Upper lobe of right lung (tissue), 1 donor: ENCODE results near the gene KLHL11. TPM values are rescaled to one million over a fixed set of nuclear protein-coding genes. Genes with fewer than 3 reads are reported as not detected.
A peak's percentile ranks its signal among the peaks of the same experiment; 100 is the strongest.

Experiments used
- ATAC-seq: fragments of 200-7000 bp; cut with Tn5 transposase; one replicate; pipeline ENCODE4 v1.9.1; 2020; ENCODE audit warnings: mild to moderate bottlenecking, moderate library complexity
- DNase-seq: peaks from one replicate; pipeline ENCODE4 v3.0.0-alpha.2; 2020
- H3K27ac ChIP-seq: fragments of 200-600 bp; one replicate; pipeline ENCODE4 v1.8.0; 2022
- H3K27me3 ChIP-seq: fragments of 200-600 bp; one replicate; pipeline ENCODE4 v1.8.0; 2022; ENCODE audit warnings: mild to moderate bottlenecking
- H3K36me3 ChIP-seq: fragments of 200-600 bp; one replicate; pipeline ENCODE4 v1.8.0; 2022
- H3K4me1 ChIP-seq: fragments of 200-600 bp; one replicate; pipeline ENCODE4 v1.8.0; 2022
- H3K4me3 ChIP-seq: fragments of 200-600 bp; one replicate; pipeline ENCODE4 v1.8.0; 2022; ENCODE audit warnings: mild to moderate bottlenecking
- H3K9me3 ChIP-seq: fragments of 200-600 bp; one replicate; pipeline ENCODE4 v1.8.0; 2022
- intact Hi-C: fragments of 100-400 bp; cut with DNase I; formaldehyde crosslinking; loops from one replicate; pipeline ENCODE4 v1.11.0; 2022
- total RNA-seq: library from RNA; stranded (reverse); fragmentation: NEBNext Ultra II Directional; extraction: Animal tissue kit (Norgen Biotek cat#: 25700); gene quantifications from one replicate; pipeline ENCODE4 v1.2.1, GENCODE V29; 2021
- TF ChIP-seq, protein P1 (sequence below): fragments of 200-600 bp; IDR thresholded peaks from one replicate; pipeline ENCODE4 v1.8.0; 2022; ENCODE audit warnings: antibody characterized with exemption
- donor health status: DM: no; HTN: yes; CAD: no; lungs with severe emphysema.

The KLHL11 gene
- total RNA-seq, 1 donor from 2014 or later, result 12.6 TPM

DNA sequence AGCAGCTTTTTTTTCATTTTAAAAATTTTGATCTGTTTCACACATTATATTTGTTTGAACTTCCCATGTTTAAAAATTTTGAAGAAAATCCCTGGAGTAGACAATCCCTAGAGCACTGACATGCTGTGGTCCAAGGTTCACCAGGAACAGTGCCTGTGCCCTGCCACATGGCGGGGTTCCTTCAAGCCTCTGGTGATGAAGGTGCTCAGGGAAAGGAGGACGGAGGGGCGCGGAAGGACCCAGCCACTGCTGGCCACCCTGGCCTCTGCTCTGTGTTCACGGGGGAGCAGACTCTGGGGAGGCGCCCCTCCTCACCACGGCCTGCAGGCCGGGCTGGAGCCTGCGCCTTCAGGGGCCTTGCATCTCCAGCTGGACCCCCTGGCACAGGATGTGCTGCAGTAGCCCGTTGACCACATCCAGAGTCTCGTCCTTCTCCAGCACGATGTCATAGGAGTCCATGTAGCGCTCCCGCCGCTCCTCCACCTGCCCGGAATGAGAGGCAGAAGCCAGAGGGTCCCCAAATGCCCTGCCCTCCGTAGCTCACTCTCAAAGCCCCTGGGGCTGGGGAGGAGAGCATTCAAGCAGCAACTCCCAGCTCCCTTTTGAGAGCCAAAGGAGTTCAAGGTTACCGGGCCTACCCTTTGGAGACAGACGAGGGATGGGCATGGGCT is 39.9 kb downstream of the KLHL11 start:
- no peak overlapping the region for H3K27ac ChIP-seq
- H3K27me3 ChIP-seq, result no peaks in the 10 kb centered on the region
- no peaks in the 10 kb centered on the region for H3K4me1 ChIP-seq
- DNase-seq (peak; percentile 45), ATAC-seq (no peak)
- intact Hi-C loops, result no loop called here
- peaks cover 38% of the 10 kb centered on the region for H3K36me3 ChIP-seq
- TF ChIP-seq, protein P1, sequence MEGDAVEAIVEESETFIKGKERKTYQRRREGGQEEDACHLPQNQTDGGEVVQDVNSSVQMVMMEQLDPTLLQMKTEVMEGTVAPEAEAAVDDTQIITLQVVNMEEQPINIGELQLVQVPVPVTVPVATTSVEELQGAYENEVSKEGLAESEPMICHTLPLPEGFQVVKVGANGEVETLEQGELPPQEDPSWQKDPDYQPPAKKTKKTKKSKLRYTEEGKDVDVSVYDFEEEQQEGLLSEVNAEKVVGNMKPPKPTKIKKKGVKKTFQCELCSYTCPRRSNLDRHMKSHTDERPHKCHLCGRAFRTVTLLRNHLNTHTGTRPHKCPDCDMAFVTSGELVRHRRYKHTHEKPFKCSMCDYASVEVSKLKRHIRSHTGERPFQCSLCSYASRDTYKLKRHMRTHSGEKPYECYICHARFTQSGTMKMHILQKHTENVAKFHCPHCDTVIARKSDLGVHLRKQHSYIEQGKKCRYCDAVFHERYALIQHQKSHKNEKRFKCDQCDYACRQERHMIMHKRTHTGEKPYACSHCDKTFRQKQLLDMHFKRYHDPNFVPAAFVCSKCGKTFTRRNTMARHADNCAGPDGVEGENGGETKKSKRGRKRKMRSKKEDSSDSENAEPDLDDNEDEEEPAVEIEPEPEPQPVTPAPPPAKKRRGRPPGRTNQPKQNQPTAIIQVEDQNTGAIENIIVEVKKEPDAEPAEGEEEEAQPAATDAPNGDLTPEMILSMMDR, result no peak
- no peak overlapping the region for H3K4me3 ChIP-seq
- no peaks in the 10 kb centered on the region for H3K9me3 ChIP-seq

DNA sequence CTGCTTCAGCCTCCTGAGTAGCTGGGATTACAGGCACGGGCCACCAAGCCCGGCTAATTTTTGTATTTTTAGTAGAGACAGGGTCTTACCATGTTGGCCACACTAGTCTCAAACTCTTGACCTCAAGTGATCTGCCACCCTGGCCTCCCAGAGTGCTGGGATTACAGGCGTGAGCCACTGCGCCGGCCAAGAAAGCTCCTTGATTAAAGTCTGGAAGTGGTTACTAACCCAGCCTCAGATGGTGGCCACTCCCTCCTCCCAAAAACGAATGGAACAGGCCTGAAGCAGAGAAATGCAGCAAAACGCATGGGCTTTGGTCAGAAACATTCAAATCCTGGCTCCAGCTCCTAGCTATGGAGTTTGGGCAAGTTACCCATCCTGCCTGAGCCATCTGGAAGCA is 41.1 kb downstream of the KLHL11 start:
- intact Hi-C loops, result no loop called here
- TF ChIP-seq, protein P1, result no peak
- ATAC-seq, result no peak

DNA sequence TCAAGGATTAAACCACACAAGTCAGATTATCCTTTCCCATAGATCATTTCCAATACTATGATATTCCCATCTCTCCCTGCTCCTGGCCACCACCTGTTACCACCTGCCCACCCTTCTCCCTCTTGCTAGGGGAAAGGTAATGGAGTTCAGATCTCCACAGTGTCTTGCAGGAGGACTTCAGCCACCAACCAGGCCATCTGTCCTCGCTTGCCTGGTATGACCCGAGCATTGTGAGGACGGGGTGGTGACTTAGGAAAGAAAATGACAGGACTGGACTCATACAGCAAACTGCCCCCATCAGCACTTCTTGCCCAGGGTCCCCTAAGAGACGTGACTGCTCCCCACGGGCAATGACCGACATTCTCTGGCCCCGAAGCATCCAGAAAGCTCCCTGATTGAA is 41.6 kb downstream of the KLHL11 start:
- intact Hi-C loops, result no loop called here
- peaks cover 24% of the 10 kb centered on the region for H3K36me3 ChIP-seq
- H3K27me3 ChIP-seq, result no peaks in the 10 kb centered on the region
- DNase-seq (no peak), ATAC-seq (no peak)
- H3K9me3 ChIP-seq, result no peaks in the 10 kb centered on the region
- no peak overlapping the region for H3K27ac ChIP-seq
- no peaks in the 10 kb centered on the region for H3K4me1 ChIP-seq
- no peak overlapping the region for H3K4me3 ChIP-seq
- TF ChIP-seq, protein P1, result no peak

More for the DNA sequence above, 41.1 kb downstream of the KLHL11 start:
- Histone ChIP-seq H3K4me3 (no peak overlapping the region), H3K4me1 (no peaks in the 10 kb centered on the region), H3K27ac (no peak overlapping the region), H3K9me3 (no peaks in the 10 kb centered on the region), H3K36me3 (peaks cover 29% of the 10 kb centered on the region), H3K27me3 (no peaks in the 10 kb centered on the region)
- no peak for DNase-seq

DNA sequence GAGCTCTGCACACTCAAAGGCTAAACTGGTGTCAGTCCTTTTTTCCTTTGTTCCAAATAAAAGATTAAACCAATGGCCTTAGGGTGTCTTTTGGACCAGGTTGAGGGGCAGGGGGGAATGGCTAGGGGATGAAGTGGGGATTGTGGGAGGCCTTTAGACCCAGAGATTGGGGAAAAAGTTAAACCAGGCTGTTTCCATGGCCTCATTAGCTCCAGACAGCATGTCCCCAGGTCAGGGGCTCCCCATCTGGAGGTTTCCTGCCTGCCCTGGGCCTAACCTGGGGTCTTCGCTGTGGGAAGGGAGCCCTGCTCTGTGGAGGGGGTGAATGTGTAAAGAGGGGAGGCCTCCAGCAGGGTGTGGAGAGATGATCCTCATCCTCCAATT is 42.1 kb downstream of the KLHL11 start:
- Histone ChIP-seq H3K4me1 (no peaks in the 10 kb centered on the region), H3K27ac (no peak overlapping the region), H3K9me3 (no peaks in the 10 kb centered on the region), H3K27me3 (no peaks in the 10 kb centered on the region), H3K4me3 (no peak overlapping the region), H3K36me3 (peaks cover 20% of the 10 kb centered on the region)
- intact Hi-C loops, result no loop called here
- DNase-seq, result no peak
- TF ChIP-seq, protein P1, result no peak
- ATAC-seq, result no peak

DNA sequence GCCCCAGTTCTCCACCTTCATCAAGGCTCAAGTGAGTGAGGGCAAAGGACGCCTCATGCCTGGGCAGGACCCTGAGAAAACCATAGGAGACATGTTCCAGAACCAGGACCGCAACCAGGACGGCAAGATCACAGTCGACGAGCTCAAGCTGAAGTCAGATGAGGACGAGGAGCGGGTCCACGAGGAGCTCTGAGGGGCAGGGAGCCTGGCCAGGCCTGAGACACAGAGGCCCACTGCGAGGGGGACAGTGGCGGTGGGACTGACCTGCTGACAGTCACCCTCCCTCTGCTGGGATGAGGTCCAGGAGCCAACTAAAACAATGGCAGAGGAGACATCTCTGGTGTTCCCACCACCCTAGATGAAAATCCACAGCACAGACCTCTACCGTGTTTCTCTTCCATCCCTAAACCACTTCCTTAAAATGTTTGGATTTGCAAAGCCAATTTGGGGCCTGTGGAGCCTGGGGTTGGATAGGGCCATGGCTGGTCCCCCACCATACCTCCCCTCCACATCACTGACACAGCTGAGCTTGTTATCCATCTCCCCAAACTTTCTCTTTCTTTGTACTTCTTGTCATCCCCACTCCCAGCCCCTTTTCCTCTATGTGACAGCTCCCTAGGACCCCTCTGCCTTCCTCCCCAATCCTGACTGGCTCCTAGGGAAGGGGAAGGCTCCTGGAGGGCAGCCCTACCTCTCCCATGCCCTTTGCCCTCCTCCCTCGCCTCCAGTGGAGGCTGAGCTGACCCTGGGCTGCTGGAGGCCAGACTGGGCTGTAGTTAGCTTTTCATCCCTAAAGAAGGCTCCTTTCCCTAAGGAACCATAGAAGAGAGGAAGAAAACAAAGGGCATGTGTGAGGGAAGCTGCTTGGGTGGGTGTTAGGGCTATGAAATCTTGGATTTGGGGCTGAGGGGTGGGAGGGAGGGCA is 42.7 kb downstream of the KLHL11 start:
- ATAC-seq (no peak), DNase-seq (no peak)
- intact Hi-C loops, result no loop called here
- no peaks in the 10 kb centered on the region for H3K4me1 ChIP-seq
- no peak overlapping the region for H3K4me3 ChIP-seq
- no peak overlapping the region for H3K27ac ChIP-seq
- no peaks in the 10 kb centered on the region for H3K27me3 ChIP-seq
- H3K36me3 ChIP-seq, result peaks cover 13% of the 10 kb centered on the region
- no peaks in the 10 kb centered on the region for H3K9me3 ChIP-seq
- TF ChIP-seq, protein P1, result no peak
